GM19452 (cell line): Measurements from ENCODE around the gene FRMD4A.
"Not testable (repeated sequence)": the region's sequence is repeated elsewhere in the genome, so short reads cannot be mapped to it uniquely, and the experiment has no call there.

Experiments used
- ATAC-seq: cut with Tn5 transposase; IDR thresholded peaks from one replicate; pipeline ENCODE4 v1.9.1; 2021; ENCODE audit not compliant: unreplicated experiment

Gene FRMD4A

GRCh38 chr10:13865220-13865619, 465.5 kb downstream of the FRMD4A start:
- ATAC-seq: not testable (repeated sequence)

GRCh38 chr10:13862546-13863233, 468.0 kb downstream of the FRMD4A start:
- ATAC-seq: no peak

GRCh38 chr10:13860886-13861285, 469.8 kb downstream of the FRMD4A start:
- no peak for ATAC-seq

GRCh38 chr10:13859979-13860654, 470.6 kb downstream of the FRMD4A start:
- no peak for ATAC-seq

- no peak for ATAC-seq
Observed at GRCh38 chr10:13858709-13859108, 472.0 kb downstream of the FRMD4A start.

- no peak for ATAC-seq
Observed at GRCh38 chr10:13857451-13857850, 473.3 kb downstream of the FRMD4A start.

- no peak for ATAC-seq
Observed at GRCh38 chr10:13853854-13854253, 476.9 kb downstream of the FRMD4A start.

GRCh38 chr10:13852872-13853271, 477.9 kb downstream of the FRMD4A start:
- no peak for ATAC-seq

GRCh38 chr10:13851906-13852305, 478.8 kb downstream of the FRMD4A start:
- no peak for ATAC-seq

- ATAC-seq: no peak
Observed at GRCh38 chr10:13848520-13849445, 481.9 kb downstream of the FRMD4A start.

- ATAC-seq: no peak
Observed at GRCh38 chr10:13847201-13847631, 483.5 kb downstream of the FRMD4A start.

GRCh38 chr10:13845897-13846296, 484.8 kb downstream of the FRMD4A start:
- no peak for ATAC-seq

GRCh38 chr10:13844651-13845050, 486.1 kb downstream of the FRMD4A start:
- ATAC-seq: no peak

- ATAC-seq: no peak
Observed at GRCh38 chr10:13842117-13842516, 488.6 kb downstream of the FRMD4A start.

GRCh38 chr10:13840036-13840435, 490.7 kb downstream of the FRMD4A start:
- no peak for ATAC-seq

GRCh38 chr10:13839430-13839990, 491.2 kb downstream of the FRMD4A start:
- ATAC-seq: no peak

- no peak for ATAC-seq
Observed at GRCh38 chr10:13839030-13839429, 491.7 kb downstream of the FRMD4A start.

GRCh38 chr10:13837966-13838365, 492.8 kb downstream of the FRMD4A start:
- ATAC-seq: no peak

- no peak for ATAC-seq
Observed at GRCh38 chr10:13834581-13835286, 496.0 kb downstream of the FRMD4A start.

- ATAC-seq: no peak
Observed at GRCh38 chr10:13831711-13832141, 499.0 kb downstream of the FRMD4A start.

GRCh38 chr10:13830385-13830784, 500.3 kb downstream of the FRMD4A start:
- no peak for ATAC-seq
